ENCODE data around the gene AMN1.
A peak's percentile ranks its signal among the peaks of the same experiment; 100 is the strongest.

Gene AMN1

GRCh38 chr12:31662176-31662849 is 66.5 kb downstream of the AMN1 start:
- Histone ChIP-seq H3K9ac (ENCODE audit: low read length) (no peak overlapping the region), H3K4me3 (ENCODE audit: low read depth, low read length, poor library complexity, severe bottlenecking) (no peak overlapping the region), H3K36me3 (ENCODE audit: insufficient read depth, low read length) (no peaks in the 10 kb centered on the region), H3K4me2 (ENCODE audit: low read length) (no peak overlapping the region), H3F3A (ENCODE audit: insufficient read depth, low read length) (no peaks in the 10 kb centered on the region), H3K9me3 (ENCODE audit: low read length) (peaks cover 4% of the 10 kb centered on the region; the same call in 1 of the 2 replicates), H3K27me3 (ENCODE audit: insufficient read depth, low read length) (no peaks in the 10 kb centered on the region), H3K9me2 (ENCODE audit: low read depth, low read length) (no peaks in the 10 kb centered on the region), H3K4me1 (ENCODE audit: insufficient read depth, low read length, severe bottlenecking) (peaks cover 19% of the 10 kb centered on the region), H3K79me2 (ENCODE audit: insufficient read depth, low read length) (no peaks in the 10 kb centered on the region), H3K27ac (ENCODE audit: low read depth, low read length, poor library complexity, severe bottlenecking) (no peak overlapping the region), H4K20me1 (ENCODE audit: insufficient read depth, low read length) (no peaks in the 10 kb centered on the region), H2AFZ (ENCODE audit: low read length) (no peak overlapping the region)
- TF ChIP-seq CTCF (IDR thresholded peaks at IDR 0.05; ENCODE audit: low read length): no peak

- peak within 1 kb of the TSS; percentile 83 for H3K4me2 ChIP-seq (ENCODE audit: low read length)
- no peaks in the 10 kb centered on the region for H3K9me2 ChIP-seq (ENCODE audit: low read depth, low read length)
- H3K4me3 ChIP-seq (ENCODE audit: low read depth, low read length, poor library complexity, severe bottlenecking): peak within 1 kb of the TSS; percentile 75
- H3F3A ChIP-seq (ENCODE audit: insufficient read depth, low read length): no peaks in the 10 kb centered on the region
- H2AFZ ChIP-seq (ENCODE audit: low read length): peak within 1 kb of the TSS; percentile 82
- H3K27me3 ChIP-seq (ENCODE audit: insufficient read depth, low read length): no peaks in the 10 kb centered on the region
- peak within 1 kb of the TSS; percentile 88 for H3K27ac ChIP-seq (ENCODE audit: low read depth, low read length, poor library complexity, severe bottlenecking)
- peak within 1 kb of the TSS; percentile 82 for H3K9ac ChIP-seq (ENCODE audit: low read length)
- H3K4me1 ChIP-seq (ENCODE audit: insufficient read depth, low read length, severe bottlenecking): peaks cover 26% of the 10 kb centered on the region
- no peaks in the 10 kb centered on the region for H3K79me2 ChIP-seq (ENCODE audit: insufficient read depth, low read length)
- H4K20me1 ChIP-seq (ENCODE audit: insufficient read depth, low read length): no peaks in the 10 kb centered on the region
- TF ChIP-seq EZH2 (IDR thresholded peaks at IDR 0.05; ENCODE audit: borderline replicate concordance, low read length) (no peak), CTCF (IDR thresholded peaks at IDR 0.05; ENCODE audit: low read length) (peak; percentile 16; the same call in 1 of the 2 replicates)
- H3K9me3 ChIP-seq (ENCODE audit: low read length): no peaks in the 10 kb centered on the region
- H3K36me3 ChIP-seq (ENCODE audit: insufficient read depth, low read length): no peaks in the 10 kb centered on the region
These were observed 69.5 kb downstream of the AMN1 start, which contains the start of gene ETFBKMT for GRCh38 chr12:31659087-31659942. Gene ETFBKMT, plus strand, starts transcription at chr12:31659688. Its CDS starts 2,266 bp downstream, at chr12:31661954.

- Histone ChIP-seq H3K4me1 (ENCODE audit: insufficient read depth, low read length, severe bottlenecking) (peaks cover 27% of the 10 kb centered on the region), H2AFZ (ENCODE audit: low read length) (peak overlapping the region; percentile 82), H3K36me3 (ENCODE audit: insufficient read depth, low read length) (no peaks in the 10 kb centered on the region), H3K4me3 (ENCODE audit: low read depth, low read length, poor library complexity, severe bottlenecking) (peak overlapping the region; percentile 75), H4K20me1 (ENCODE audit: insufficient read depth, low read length) (no peaks in the 10 kb centered on the region), H3K27me3 (ENCODE audit: insufficient read depth, low read length) (no peaks in the 10 kb centered on the region), H3K9me3 (ENCODE audit: low read length) (no peaks in the 10 kb centered on the region), H3K4me2 (ENCODE audit: low read length) (peak overlapping the region; percentile 83), H3K9me2 (ENCODE audit: low read depth, low read length) (no peaks in the 10 kb centered on the region), H3F3A (ENCODE audit: insufficient read depth, low read length) (no peaks in the 10 kb centered on the region), H3K27ac (ENCODE audit: low read depth, low read length, poor library complexity, severe bottlenecking) (peak overlapping the region; percentile 62), H3K9ac (ENCODE audit: low read length) (peak overlapping the region; percentile 61), H3K79me2 (ENCODE audit: insufficient read depth, low read length) (no peaks in the 10 kb centered on the region)
- TF ChIP-seq CTCF (IDR thresholded peaks at IDR 0.05; ENCODE audit: low read length): no peak
- TF ChIP-seq EZH2 (IDR thresholded peaks at IDR 0.05; ENCODE audit: borderline replicate concordance, low read length): no peak
These were observed 70.2 kb downstream of the AMN1 start for GRCh38 chr12:31658471-31659086.

Measured in OCI-LY1 (cell line).